GM18951 (cell line): ENCODE results near the gene ATG7.
"Not testable (repeated sequence)": the region's sequence is repeated elsewhere in the genome, so short reads cannot be mapped to it uniquely, and the experiment has no call there.

Source experiments
- POLR2A ChIP-seq: IDR thresholded peaks from 4 replicates; pipeline ENCODE4 v1.6.1; 2011; ENCODE audit warnings: mild to moderate bottlenecking; ENCODE audit not compliant: insufficient read length, insufficient read depth; ENCODE audit errors: extremely low read depth
- in situ Hi-C: fragments of 300-500 bp; cut with MboI; formaldehyde crosslinking; loops from one replicate; pipeline ENCODE4 v1.12.0; 2022; ENCODE audit warnings: low sequenced_read_pairs, mixed read lengths, inconsistent platforms; ENCODE audit not compliant: unreplicated experiment

The ATG7 gene

GRCh38 chr3:11394392-11394791, 122.2 kb downstream of the ATG7 start:
- in situ Hi-C loops: no loop called here
- TF ChIP-seq POLR2A: no peak

- in situ Hi-C loops: no loop called here
- no peak for TF ChIP-seq POLR2A
Measured at GRCh38 chr3:11400213-11400612, 128.0 kb downstream of the ATG7 start.

- TF ChIP-seq POLR2A: no peak
- in situ Hi-C loops: no loop called here
Measured at GRCh38 chr3:11401434-11401833, 129.2 kb downstream of the ATG7 start.

- in situ Hi-C loops: no loop called here
- no peak for TF ChIP-seq POLR2A
Measured at GRCh38 chr3:11405323-11405722, 133.1 kb downstream of the ATG7 start.

- in situ Hi-C loops: no loop called here
- no peak for TF ChIP-seq POLR2A
Measured at GRCh38 chr3:11407644-11408043, 135.4 kb downstream of the ATG7 start.

GRCh38 chr3:11408324-11408859, 136.2 kb downstream of the ATG7 start:
- in situ Hi-C loops: not testable (repeated sequence)

GRCh38 chr3:11410564-11410963, 138.4 kb downstream of the ATG7 start:
- in situ Hi-C loops: no loop called here
- no peak for TF ChIP-seq POLR2A

- in situ Hi-C loops: no loop called here
- no peak for TF ChIP-seq POLR2A
Measured at GRCh38 chr3:11411956-11412355, 139.8 kb downstream of the ATG7 start.

GRCh38 chr3:11413071-11413470, 140.9 kb downstream of the ATG7 start:
- no peak for TF ChIP-seq POLR2A
- in situ Hi-C loops: no loop called here

- in situ Hi-C loops: no loop called here
- no peak for TF ChIP-seq POLR2A
Measured at GRCh38 chr3:11415099-11415498, 142.9 kb downstream of the ATG7 start.

GRCh38 chr3:11420066-11420465, 147.9 kb downstream of the ATG7 start:
- in situ Hi-C loops: no loop called here
- no peak for TF ChIP-seq POLR2A

GRCh38 chr3:11422291-11422690, 150.1 kb downstream of the ATG7 start:
- no peak for TF ChIP-seq POLR2A
- in situ Hi-C loops: no loop called here

GRCh38 chr3:11423868-11424267, 151.7 kb downstream of the ATG7 start:
- in situ Hi-C loops: no loop called here
- TF ChIP-seq POLR2A: no peak

GRCh38 chr3:11424277-11424676, 152.1 kb downstream of the ATG7 start:
- in situ Hi-C loops: no loop called here
- no peak for TF ChIP-seq POLR2A

- in situ Hi-C loops: no loop called here
- no peak for TF ChIP-seq POLR2A
Measured at GRCh38 chr3:11430207-11430606, 158.0 kb downstream of the ATG7 start.

- TF ChIP-seq POLR2A: no peak
- in situ Hi-C loops: no loop called here
Measured at GRCh38 chr3:11430624-11431023, 158.4 kb downstream of the ATG7 start.

- in situ Hi-C loops: no loop called here
- TF ChIP-seq POLR2A: no peak
Measured at GRCh38 chr3:11431319-11431718, 159.1 kb downstream of the ATG7 start.
